HCEC 1CT (cell line): ENCODE measurements around the gene IER5.

Source experiments
- DNase-seq: peaks from one replicate; pipeline ENCODE4 v3.0.0-alpha.2; 2017

The IER5 gene

GRCh38 chr1:181077576-181078242 lies 10.8 kb upstream of the IER5 start:
- DNase-seq = peak; percentile 71

GRCh38 chr1:181079382-181079781 lies 9.1 kb upstream of the IER5 start:
- DNase-seq = peak; percentile 55

GRCh38 chr1:181079920-181080319 lies 8.6 kb upstream of the IER5 start:
- no peak for DNase-seq

GRCh38 chr1:181080556-181080955 lies 7.9 kb upstream of the IER5 start:
- DNase-seq = no peak

- DNase-seq = no peak
Measured at GRCh38 chr1:181081395-181081794, 7.1 kb upstream of the IER5 start.

GRCh38 chr1:181083842-181084605 lies 4.5 kb upstream of the IER5 start:
- DNase-seq = peak; percentile 55

GRCh38 chr1:181084606-181084969 lies 3.9 kb upstream of the IER5 start:
- DNase-seq = no peak

GRCh38 chr1:181086091-181086490 lies 2.4 kb upstream of the IER5 start:
- DNase-seq = no peak

GRCh38 chr1:181086926-181087325 lies 1.6 kb upstream of the IER5 start:
- peak; percentile 91 for DNase-seq

GRCh38 chr1:181087400-181087901 lies 1.0 kb upstream of the IER5 start:
- no peak for DNase-seq

- DNase-seq = no peak
Measured at GRCh38 chr1:181089017-181089675, 646 bp downstream of the IER5 start.

- DNase-seq = peak; percentile 60
Measured at GRCh38 chr1:181089676-181090544, 1.4 kb downstream of the IER5 start.

- DNase-seq = no peak
Measured at GRCh38 chr1:181090641-181091126, 2.2 kb downstream of the IER5 start.

- DNase-seq = no peak
Measured at GRCh38 chr1:181091309-181092040, 3.0 kb downstream of the IER5 start.

- DNase-seq = no peak
Measured at GRCh38 chr1:181092056-181092455, 3.6 kb downstream of the IER5 start.

GRCh38 chr1:181092883-181093458 lies 4.5 kb downstream of the IER5 start:
- DNase-seq = no peak

- DNase-seq = peak; percentile 77
Measured at GRCh38 chr1:181094416-181095212, 6.1 kb downstream of the IER5 start.

GRCh38 chr1:181095260-181095659 lies 6.8 kb downstream of the IER5 start:
- no peak for DNase-seq

GRCh38 chr1:181095763-181096184 lies 7.3 kb downstream of the IER5 start:
- no peak for DNase-seq

- no peak for DNase-seq
Measured at GRCh38 chr1:181097242-181097641, 8.7 kb downstream of the IER5 start.
